Lung (tissue), 12 donors: Measurements from ENCODE around the gene SLCO3A1. TPM values are rescaled to one million over a fixed set of nuclear protein-coding genes. Genes with fewer than 3 reads are reported as not detected.

Experiments
- ATAC-seq: fragments of 200-7000 bp; cut with Tn5 transposase; one replicate; pipeline ENCODE4 v1.9.1; 2020; ENCODE audit warnings: moderate number of reproducible peaks; ENCODE audit not compliant: insufficient read depth, low FRiP score
- DNase-seq, 3 donors: peaks; one replicate each; pipeline ENCODE4 v3.0.0-alpha.2; 2013 to 2017
- H3K27ac ChIP-seq, 2 donors: one replicate each; pipeline ENCODE4 v1.5.1; 2013; ENCODE audit warnings: mild to moderate bottlenecking in 2 of 2, moderate library complexity in 2 of 2, control low read depth in 1 of 2, inconsistent platforms in 1 of 2, low read depth in 1 of 2, low read length in 1 of 2
- H3K27me3 ChIP-seq, 3 donors: one replicate each; pipeline ENCODE4 v1.5.1; 2013; ENCODE audit warnings: low read length in 2 of 3; ENCODE audit not compliant: control insufficient read depth in 3 of 3, insufficient read depth in 3 of 3
- H3K36me3 ChIP-seq, 4 donors: one replicate each; pipeline ENCODE4 v1.5.1; 2013; ENCODE audit warnings: low read length in 4 of 4, mild to moderate bottlenecking in 1 of 4, moderate library complexity in 1 of 4; ENCODE audit not compliant: control insufficient read depth in 4 of 4, insufficient read depth in 4 of 4
- H3K4me1 ChIP-seq, 5 donors: one replicate each; pipeline ENCODE4 v1.5.1; 2013; ENCODE audit warnings: low read length in 5 of 5, mild to moderate bottlenecking in 2 of 5, moderate library complexity in 1 of 5; ENCODE audit not compliant: control insufficient read depth in 5 of 5, insufficient read depth in 5 of 5
- H3K4me3 ChIP-seq: one replicate; pipeline ENCODE4 v1.5.1; 2013; ENCODE audit warnings: mild to moderate bottlenecking, control low read depth, moderate library complexity
- H3K9ac ChIP-seq, 2 donors: one replicate each; pipeline ENCODE4 v1.5.1; 2013; ENCODE audit warnings: low read length in 2 of 2, control low read depth in 1 of 2; ENCODE audit not compliant: insufficient read depth in 1 of 2
- H3K9me3 ChIP-seq, 4 donors: one replicate each; pipeline ENCODE4 v1.5.1; 2013; ENCODE audit warnings: low read length in 3 of 4, mild to moderate bottlenecking in 1 of 4, moderate library complexity in 1 of 4; ENCODE audit not compliant: control insufficient read depth in 4 of 4, insufficient read depth in 3 of 4
- WGBS, 2 donors: extraction: QIAGEN DNeasy Blood & Tissue Kit; methylation state at CpG; one replicate each; pipeline ENCODE4 v1.1.7; 2013; 5-methylcytosine and 5-hydroxymethylcytosine counted together
- polyA plus RNA-seq, 2 donors: library from polyadenylated mRNA; stranded (reverse); fragments of 200-250 nt; gene quantifications; one replicate each; pipeline ENCODE4 v1.2.1, GENCODE V29; 2013
- total RNA-seq, 2 donors: library from RNA; depleted of rRNA in 1 of 2; stranded (reverse); fragments of >200 nt in 1 of 2; gene quantifications; one replicate each; pipeline ENCODE4 v1.2.1, GENCODE V29; 2014 to 2021
- TF ChIP-seq, protein P1 (sequence below): IDR thresholded peaks from 2 replicates; pipeline ENCODE4 v1.5.1; 2012; ENCODE audit warnings: mild to moderate bottlenecking; ENCODE audit errors: control extremely low read depth, extremely low read depth
- donor health status: control.
- donor health status: control.
- donor health status: Bipolar disorder and iron deficiency.
- donor health status: healthy.
- donor health status: DM: yes; HTN: yes; CAD: no.

SLCO3A1 gene
- total and polyA plus RNA-seq, 4 donors, result 20.5 to 56.3 (median 33.5) TPM

DNA sequence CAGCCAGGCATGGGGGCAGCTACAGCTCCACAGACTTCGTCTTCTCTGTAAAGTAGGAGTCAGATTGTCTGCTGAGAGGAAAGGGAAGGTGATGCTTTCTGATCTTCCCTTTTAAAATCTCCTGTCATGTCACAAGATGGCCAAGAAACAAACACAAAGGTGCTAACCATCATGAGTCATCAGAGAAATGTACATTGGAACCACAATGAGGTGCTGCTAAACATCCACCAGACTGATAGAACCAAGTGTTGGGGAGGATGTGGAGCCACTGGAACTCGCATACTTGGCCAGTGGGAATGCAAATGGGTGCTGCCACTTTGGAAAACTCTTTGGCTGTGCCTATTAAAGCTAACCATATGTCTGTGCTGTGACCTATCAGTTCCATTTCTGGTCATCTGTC, 268.8 kb downstream of the SLCO3A1 start:
- H3K27me3 ChIP-seq, result no peaks in the 10 kb centered on the region
- H3K27ac ChIP-seq, result no peak overlapping the region
- H3K36me3 ChIP-seq, result peaks cover 0 to 26% (median 3%) of the 10 kb centered on the region in 4 donors
- H3K4me3 ChIP-seq, result no peak overlapping the region
- H3K9me3 ChIP-seq, result peaks cover 0 to 7% (median 0%) of the 10 kb centered on the region in 4 donors
- 80 to 94% methylated on average over 2 of the region's 2 CpGs for WGBS, 2 donors
- DNase-seq, result no peak
- H3K4me1 ChIP-seq, result peaks cover 3 to 37% (median 9%) of the 10 kb centered on the region in 5 donors
- TF ChIP-seq, protein P1, sequence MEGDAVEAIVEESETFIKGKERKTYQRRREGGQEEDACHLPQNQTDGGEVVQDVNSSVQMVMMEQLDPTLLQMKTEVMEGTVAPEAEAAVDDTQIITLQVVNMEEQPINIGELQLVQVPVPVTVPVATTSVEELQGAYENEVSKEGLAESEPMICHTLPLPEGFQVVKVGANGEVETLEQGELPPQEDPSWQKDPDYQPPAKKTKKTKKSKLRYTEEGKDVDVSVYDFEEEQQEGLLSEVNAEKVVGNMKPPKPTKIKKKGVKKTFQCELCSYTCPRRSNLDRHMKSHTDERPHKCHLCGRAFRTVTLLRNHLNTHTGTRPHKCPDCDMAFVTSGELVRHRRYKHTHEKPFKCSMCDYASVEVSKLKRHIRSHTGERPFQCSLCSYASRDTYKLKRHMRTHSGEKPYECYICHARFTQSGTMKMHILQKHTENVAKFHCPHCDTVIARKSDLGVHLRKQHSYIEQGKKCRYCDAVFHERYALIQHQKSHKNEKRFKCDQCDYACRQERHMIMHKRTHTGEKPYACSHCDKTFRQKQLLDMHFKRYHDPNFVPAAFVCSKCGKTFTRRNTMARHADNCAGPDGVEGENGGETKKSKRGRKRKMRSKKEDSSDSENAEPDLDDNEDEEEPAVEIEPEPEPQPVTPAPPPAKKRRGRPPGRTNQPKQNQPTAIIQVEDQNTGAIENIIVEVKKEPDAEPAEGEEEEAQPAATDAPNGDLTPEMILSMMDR, result no peak
- no peak overlapping the region for H3K9ac ChIP-seq
- no peak for ATAC-seq

DNA sequence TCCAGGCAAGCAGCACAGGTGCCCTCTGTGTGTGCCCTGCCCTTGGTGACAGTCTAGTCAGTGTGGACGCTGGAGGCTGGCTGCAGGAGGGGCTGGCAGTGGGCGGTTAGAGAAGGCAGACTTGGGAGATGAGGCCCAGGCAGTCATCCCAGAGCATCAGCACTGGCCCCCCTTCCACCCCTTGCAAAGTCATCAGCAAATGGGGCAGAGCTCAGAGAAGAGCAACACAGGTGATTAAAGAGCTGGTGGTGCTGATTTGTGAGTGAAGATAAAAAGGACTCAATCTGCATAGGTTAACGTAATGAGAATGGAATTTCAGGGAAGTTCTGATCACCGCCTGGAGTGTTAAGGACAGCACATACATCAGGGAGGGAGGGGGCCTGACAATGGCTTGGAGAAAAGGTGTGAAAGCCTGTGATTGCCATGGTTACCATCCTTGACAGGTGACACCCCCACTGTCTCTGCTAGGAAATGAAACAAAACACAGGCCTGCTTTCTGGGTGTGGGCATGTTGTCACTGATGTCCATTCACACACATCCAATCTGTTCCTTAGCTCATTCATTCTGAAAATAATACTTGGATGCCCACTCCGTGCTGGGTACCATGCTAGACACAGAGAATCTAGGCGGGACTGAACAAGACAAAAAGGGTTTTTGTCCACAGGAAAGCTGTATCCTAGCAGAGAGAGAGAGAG, 270.6 kb downstream of the SLCO3A1 start:
- 90 to 91% methylated on average over 6 of the region's 6 CpGs for WGBS, 2 donors
- Histone ChIP-seq H3K4me1 (peaks cover 0 to 20% (median 5%) of the 10 kb centered on the region in 5 donors), H3K9me3 (peaks cover 0 to 7% (median 0%) of the 10 kb centered on the region in 4 donors), H3K4me3 (no peak overlapping the region), H3K36me3 (peaks cover 0 to 35% (median 7%) of the 10 kb centered on the region in 4 donors), H3K27ac (no peak overlapping the region), H3K9ac (no peak overlapping the region), H3K27me3 (no peaks in the 10 kb centered on the region)
- ATAC-seq (no peak), DNase-seq (no peak)
- TF ChIP-seq, protein P1, result no peak

DNA sequence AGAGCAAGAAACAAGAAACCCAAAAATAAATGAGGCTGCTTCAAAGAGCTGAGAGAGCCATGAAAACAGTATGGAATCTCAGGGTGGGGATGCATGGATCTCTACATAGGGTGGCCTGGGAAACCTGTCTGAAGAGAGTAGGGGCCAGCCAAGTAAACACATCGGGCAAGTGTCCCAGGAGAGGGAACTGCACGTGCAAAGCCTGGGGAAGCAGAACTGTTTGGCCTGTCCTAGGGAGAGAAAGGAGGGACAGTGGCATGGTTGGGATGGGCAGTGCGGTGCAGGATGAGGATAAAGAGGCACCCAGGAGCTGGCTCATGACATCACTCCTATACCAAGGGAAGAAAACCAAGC, 271.1 kb downstream of the SLCO3A1 start:
- TF ChIP-seq, protein P1, result no peak
- H3K36me3 ChIP-seq, result peaks cover 0 to 40% (median 7%) of the 10 kb centered on the region in 4 donors
- ATAC-seq (no peak), DNase-seq (no peak)
- no peak overlapping the region for H3K27ac ChIP-seq
- no peak overlapping the region for H3K9ac ChIP-seq
- peaks cover 0 to 14% (median 4%) of the 10 kb centered on the region in 5 donors for H3K4me1 ChIP-seq
- H3K9me3 ChIP-seq, result peaks cover 0 to 7% (median 0%) of the 10 kb centered on the region in 4 donors
- no peak overlapping the region for H3K4me3 ChIP-seq
- no peaks in the 10 kb centered on the region for H3K27me3 ChIP-seq
- 86 to 96% methylated on average over 3 of the region's 3 CpGs for WGBS, 2 donors
